ENCODE results near the gene SNRNP200.

DNA sequence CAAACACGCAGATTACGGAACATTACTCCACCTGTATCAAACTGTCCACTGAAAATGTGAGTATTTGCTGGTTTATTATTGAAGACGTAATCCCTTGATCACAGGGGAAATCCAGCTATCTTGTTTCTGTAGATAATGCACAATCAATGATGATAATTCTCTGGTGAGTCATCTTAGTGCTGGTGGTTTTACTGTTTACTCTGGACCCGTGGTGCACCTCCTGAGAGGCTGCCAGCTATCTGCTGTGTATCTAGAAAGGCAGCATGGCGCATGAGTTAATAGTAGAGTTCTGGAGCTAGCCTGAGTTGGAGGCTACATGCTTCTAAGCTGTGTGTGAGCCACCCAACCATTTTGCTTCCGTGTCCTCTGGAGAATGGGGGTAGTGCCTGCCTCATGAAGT, 36.7 kb upstream of the SNRNP200 start:
- TF ChIP-seq POLR2A (IDR thresholded peaks at IDR 0.05; ENCODE audit: low read depth, low read length) (no peak), POLR2AphosphoS5 (IDR thresholded peaks at IDR 0.05; ENCODE audit: low read depth, low read length) (no peak), TAF1 (IDR thresholded peaks at IDR 0.05; ENCODE audit: borderline replicate concordance, low read depth, low read length) (no peak)
